ENCODE results near the gene LSM12.

Gene LSM12

GRCh38 chr17:44066204-44066930 is at the start of gene LSM12:
Gene LSM12, minus strand, starts transcription at chr17:44066671. Its CDS starts 84 bp downstream, at chr17:44066587.
- Histone ChIP-seq H3K4me3 (ENCODE audit: low read depth, low read length) (peak within 1 kb of the TSS; percentile 90), H3K27me3 (ENCODE audit: control insufficient read depth, insufficient read depth, low read length) (no peaks in the 10 kb centered on the region), H3K27ac (ENCODE audit: low read depth, low read length) (peak within 1 kb of the TSS; percentile 99), H3K9me3 (ENCODE audit: control insufficient read depth, insufficient read depth, low read depth, low read length) (no peaks in the 10 kb centered on the region), H3K4me1 (ENCODE audit: control insufficient read depth, insufficient read depth, low read length) (peaks cover 15% of the 10 kb centered on the region), H3K36me3 (ENCODE audit: control insufficient read depth, insufficient read depth, low read length) (peaks cover 28% of the 10 kb centered on the region), H3K9ac (ENCODE audit: low read length) (peak within 1 kb of the TSS; percentile 98)

- Histone ChIP-seq H3K9ac (ENCODE audit: low read length) (no peak overlapping the region), H3K4me3 (ENCODE audit: low read depth, low read length) (no peak overlapping the region), H3K27me3 (ENCODE audit: control insufficient read depth, insufficient read depth, low read length) (no peaks in the 10 kb centered on the region), H3K27ac (ENCODE audit: low read depth, low read length) (no peak overlapping the region), H3K36me3 (ENCODE audit: control insufficient read depth, insufficient read depth, low read length) (peaks cover 6% of the 10 kb centered on the region; the same call in 1 of the 2 replicates), H3K9me3 (ENCODE audit: control insufficient read depth, insufficient read depth, low read depth, low read length) (no peaks in the 10 kb centered on the region), H3K4me1 (ENCODE audit: control insufficient read depth, insufficient read depth, low read length) (peaks cover 46% of the 10 kb centered on the region)
Observed at GRCh38 chr17:44115585-44116415, 49.3 kb upstream of the LSM12 start.

GRCh38 chr17:44113868-44114840 is 47.7 kb upstream of the LSM12 start:
- H3K9me3 ChIP-seq (ENCODE audit: control insufficient read depth, insufficient read depth, low read depth, low read length): no peaks in the 10 kb centered on the region
- H3K27me3 ChIP-seq (ENCODE audit: control insufficient read depth, insufficient read depth, low read length): no peaks in the 10 kb centered on the region
- H3K4me1 ChIP-seq (ENCODE audit: control insufficient read depth, insufficient read depth, low read length): peaks cover 57% of the 10 kb centered on the region
- no peak overlapping the region for H3K9ac ChIP-seq (ENCODE audit: low read length)
- no peak overlapping the region for H3K27ac ChIP-seq (ENCODE audit: low read depth, low read length)
- peaks cover 8% of the 10 kb centered on the region; the same call in 1 of the 2 replicates for H3K36me3 ChIP-seq (ENCODE audit: control insufficient read depth, insufficient read depth, low read length)
- H3K4me3 ChIP-seq (ENCODE audit: low read depth, low read length): no peak overlapping the region

GRCh38 chr17:44113382-44113781 is 46.9 kb upstream of the LSM12 start:
- H3K27ac ChIP-seq (ENCODE audit: low read depth, low read length): no peak overlapping the region
- no peak overlapping the region for H3K9ac ChIP-seq (ENCODE audit: low read length)
- peaks cover 57% of the 10 kb centered on the region for H3K4me1 ChIP-seq (ENCODE audit: control insufficient read depth, insufficient read depth, low read length)
- peaks cover 8% of the 10 kb centered on the region; the same call in 1 of the 2 replicates for H3K36me3 ChIP-seq (ENCODE audit: control insufficient read depth, insufficient read depth, low read length)
- no peak overlapping the region for H3K4me3 ChIP-seq (ENCODE audit: low read depth, low read length)
- H3K9me3 ChIP-seq (ENCODE audit: control insufficient read depth, insufficient read depth, low read depth, low read length): no peaks in the 10 kb centered on the region
- no peaks in the 10 kb centered on the region for H3K27me3 ChIP-seq (ENCODE audit: control insufficient read depth, insufficient read depth, low read length)

GRCh38 chr17:44112284-44113280 is 46.1 kb upstream of the LSM12 start:
- H3K9me3 ChIP-seq (ENCODE audit: control insufficient read depth, insufficient read depth, low read depth, low read length): no peaks in the 10 kb centered on the region
- no peak overlapping the region for H3K27ac ChIP-seq (ENCODE audit: low read depth, low read length)
- H3K4me1 ChIP-seq (ENCODE audit: control insufficient read depth, insufficient read depth, low read length): peaks cover 58% of the 10 kb centered on the region
- H3K27me3 ChIP-seq (ENCODE audit: control insufficient read depth, insufficient read depth, low read length): no peaks in the 10 kb centered on the region
- no peak overlapping the region for H3K9ac ChIP-seq (ENCODE audit: low read length)
- H3K4me3 ChIP-seq (ENCODE audit: low read depth, low read length): no peak overlapping the region
- peaks cover 8% of the 10 kb centered on the region; the same call in 1 of the 2 replicates for H3K36me3 ChIP-seq (ENCODE audit: control insufficient read depth, insufficient read depth, low read length)

- Histone ChIP-seq H3K27me3 (ENCODE audit: control insufficient read depth, insufficient read depth, low read length) (no peaks in the 10 kb centered on the region), H3K9me3 (ENCODE audit: control insufficient read depth, insufficient read depth, low read depth, low read length) (no peaks in the 10 kb centered on the region), H3K36me3 (ENCODE audit: control insufficient read depth, insufficient read depth, low read length) (peaks cover 8% of the 10 kb centered on the region; the same call in 1 of the 2 replicates), H3K4me3 (ENCODE audit: low read depth, low read length) (peak overlapping the region; percentile 45; the same call in 1 of the 2 replicates), H3K4me1 (ENCODE audit: control insufficient read depth, insufficient read depth, low read length) (peaks cover 54% of the 10 kb centered on the region), H3K27ac (ENCODE audit: low read depth, low read length) (no peak overlapping the region), H3K9ac (ENCODE audit: low read length) (no peak overlapping the region)
Observed at GRCh38 chr17:44111777-44112176, 45.3 kb upstream of the LSM12 start.

DNA sequence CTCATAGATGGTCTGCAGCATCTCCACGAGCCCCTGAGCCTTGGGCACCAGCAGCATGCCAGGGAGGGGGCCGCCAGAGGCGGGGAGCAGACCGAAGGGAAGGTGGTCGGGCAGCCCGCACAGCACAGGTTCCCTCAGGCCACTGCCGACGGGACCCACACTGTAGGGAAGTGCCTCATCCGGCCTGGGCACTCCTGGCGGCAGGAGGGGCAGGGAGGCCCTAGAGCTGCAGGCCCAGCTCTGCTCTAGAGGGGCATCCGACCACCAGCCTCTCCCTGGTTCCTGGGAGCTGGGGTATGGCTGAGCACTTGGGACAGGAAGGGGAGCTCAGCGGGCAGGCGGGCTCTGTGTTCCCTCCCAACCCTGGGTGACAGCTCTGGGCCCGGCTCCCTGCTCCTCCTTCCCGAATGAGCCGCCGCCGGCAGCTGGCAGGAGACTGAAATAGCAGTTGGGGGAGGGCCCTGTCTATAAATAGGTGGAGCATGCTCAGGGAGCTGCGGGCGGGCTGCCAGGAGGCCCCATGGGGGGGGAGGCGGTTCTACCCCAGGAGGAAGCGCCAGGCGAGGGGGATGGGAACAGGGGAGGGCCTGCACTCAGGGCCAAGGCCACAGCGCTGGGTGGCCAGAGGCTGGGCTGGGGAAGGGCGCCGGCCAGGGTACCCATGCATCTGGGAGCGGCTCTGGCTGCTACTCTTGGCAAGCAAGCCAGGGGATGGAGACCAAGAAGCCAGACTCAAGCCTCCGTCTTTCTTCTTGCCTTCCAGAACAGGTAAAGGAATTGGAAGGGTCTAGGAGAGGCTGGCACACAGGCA is 44.6 kb upstream of the LSM12 start:
- Histone ChIP-seq H3K36me3 (ENCODE audit: control insufficient read depth, insufficient read depth, low read length) (peaks cover 8% of the 10 kb centered on the region; the same call in 1 of the 2 replicates), H3K27me3 (ENCODE audit: control insufficient read depth, insufficient read depth, low read length) (no peaks in the 10 kb centered on the region), H3K9ac (ENCODE audit: low read length) (peak overlapping the region; percentile 55), H3K4me3 (ENCODE audit: low read depth, low read length) (peak overlapping the region; percentile 45), H3K27ac (ENCODE audit: low read depth, low read length) (no peak overlapping the region; the same call in 1 of the 2 replicates), H3K9me3 (ENCODE audit: control insufficient read depth, insufficient read depth, low read depth, low read length) (no peaks in the 10 kb centered on the region), H3K4me1 (ENCODE audit: control insufficient read depth, insufficient read depth, low read length) (peaks cover 58% of the 10 kb centered on the region)

DNA sequence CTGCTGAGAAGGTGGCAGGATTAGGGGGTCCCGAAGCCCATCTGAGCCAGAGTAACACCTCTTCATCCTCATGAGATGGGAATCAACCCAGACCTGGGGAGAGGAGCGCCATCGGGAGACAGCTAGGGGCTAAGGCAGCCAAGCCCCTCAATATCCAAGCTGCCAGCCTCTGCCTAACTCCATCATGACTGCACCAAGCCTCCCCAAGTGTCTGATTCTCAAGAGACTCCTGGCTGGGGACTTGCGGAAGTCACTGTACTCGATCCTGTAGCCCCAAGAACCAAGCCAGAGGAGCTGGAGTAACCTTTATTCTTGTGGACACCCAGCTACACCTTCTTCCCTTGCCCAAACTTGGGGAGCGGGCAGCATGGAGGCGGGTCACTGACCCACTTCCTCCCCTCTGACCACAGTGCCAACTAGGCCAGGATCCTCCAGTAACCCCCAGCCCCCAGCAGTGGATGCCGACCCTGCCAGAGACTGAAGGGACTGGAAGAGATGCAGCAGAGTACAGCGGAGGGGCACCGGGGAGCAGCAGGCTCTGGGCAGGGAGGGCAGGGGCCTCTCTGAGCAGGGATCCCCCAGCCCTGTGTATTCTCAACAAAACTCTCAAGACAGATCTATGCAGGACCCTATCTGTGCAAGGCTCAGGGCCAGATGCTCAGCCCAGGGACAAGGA is 43.7 kb upstream of the LSM12 start:
- Histone ChIP-seq H3K27ac (ENCODE audit: low read depth, low read length) (no peak overlapping the region), H3K4me1 (ENCODE audit: control insufficient read depth, insufficient read depth, low read length) (peaks cover 64% of the 10 kb centered on the region), H3K4me3 (ENCODE audit: low read depth, low read length) (peak overlapping the region; percentile 45; the same call in 1 of the 2 replicates), H3K9ac (ENCODE audit: low read length) (peak overlapping the region; percentile 55), H3K9me3 (ENCODE audit: control insufficient read depth, insufficient read depth, low read depth, low read length) (no peaks in the 10 kb centered on the region), H3K36me3 (ENCODE audit: control insufficient read depth, insufficient read depth, low read length) (peaks cover 7% of the 10 kb centered on the region; the same call in 1 of the 2 replicates), H3K27me3 (ENCODE audit: control insufficient read depth, insufficient read depth, low read length) (no peaks in the 10 kb centered on the region)

- Histone ChIP-seq H3K27ac (ENCODE audit: low read depth, low read length) (no peak overlapping the region), H3K9ac (ENCODE audit: low read length) (no peak overlapping the region)
Observed at GRCh38 chr17:44109312-44109630, 42.8 kb upstream of the LSM12 start.

More at GRCh38 chr17:44109312-44109630, 42.8 kb upstream of the LSM12 start:
- Histone ChIP-seq H3K27me3 (ENCODE audit: control insufficient read depth, insufficient read depth, low read length) (no peaks in the 10 kb centered on the region), H3K4me3 (ENCODE audit: low read depth, low read length) (no peak overlapping the region), H3K4me1 (ENCODE audit: control insufficient read depth, insufficient read depth, low read length) (peaks cover 64% of the 10 kb centered on the region), H3K9me3 (ENCODE audit: control insufficient read depth, insufficient read depth, low read depth, low read length) (no peaks in the 10 kb centered on the region), H3K36me3 (ENCODE audit: control insufficient read depth, insufficient read depth, low read length) (peaks cover 3% of the 10 kb centered on the region; the same call in 1 of the 2 replicates)

All from HUES6 (cell line).